Liver (tissue), 9 donors: ENCODE data around the gene INPP5F. TPM values are rescaled to one million over a fixed set of nuclear protein-coding genes. Genes with fewer than 3 reads are reported as not detected.

Experiments
- DNase-seq: peaks from one replicate; pipeline ENCODE4 v3.0.0-alpha.2; 2017; ENCODE audit warnings: low spot score
- H3K27ac ChIP-seq, 2 donors: one replicate each; pipeline ENCODE4 v1.7.0; 2013; ENCODE audit warnings: inconsistent platforms in 2 of 2, low read length in 2 of 2, control low read depth in 1 of 2, low read depth in 1 of 2, mild to moderate bottlenecking in 1 of 2
- H3K27me3 ChIP-seq, 4 donors: one replicate each; pipeline versions ENCODE4 v1.6.1 to v1.7.0; 2013; ENCODE audit warnings: low read length in 3 of 4, inconsistent platforms in 1 of 4, mild to moderate bottlenecking in 1 of 4, moderate library complexity in 1 of 4; ENCODE audit not compliant: control insufficient read depth in 4 of 4, insufficient read depth in 4 of 4
- H3K36me3 ChIP-seq, 4 donors: one replicate each; pipeline versions ENCODE4 v1.6.1 to v1.7.0; 2013; ENCODE audit warnings: low read length in 3 of 4, mild to moderate bottlenecking in 3 of 4, low read depth in 1 of 4, moderate library complexity in 1 of 4; ENCODE audit not compliant: control insufficient read depth in 4 of 4, insufficient read depth in 3 of 4
- H3K4me1 ChIP-seq, 4 donors: one replicate each; pipeline versions ENCODE4 v1.6.1 to v1.7.0; 2013; ENCODE audit warnings: low read length in 3 of 4, mild to moderate bottlenecking in 3 of 4, moderate library complexity in 1 of 4; ENCODE audit not compliant: control insufficient read depth in 4 of 4, insufficient read depth in 4 of 4
- H3K4me3 ChIP-seq, 3 donors: one replicate each; pipeline versions ENCODE4 v1.6.1 to v1.7.0; 2013; ENCODE audit warnings: low read length in 3 of 3, control low read depth in 1 of 3, low read depth in 1 of 3, mild to moderate bottlenecking in 1 of 3
- H3K9ac ChIP-seq, 2 donors: one replicate each; pipeline ENCODE4 v1.7.0; 2013; ENCODE audit warnings: low read length in 2 of 2, mild to moderate bottlenecking in 2 of 2, moderate library complexity in 2 of 2, control low read depth in 1 of 2, low read depth in 1 of 2
- H3K9me3 ChIP-seq, 4 donors: one replicate each; pipeline versions ENCODE4 v1.6.1 to v1.7.0; 2013; ENCODE audit warnings: low read length in 3 of 4; ENCODE audit not compliant: control insufficient read depth in 4 of 4
- EGR1 ChIP-seq, 2 donors: IDR thresholded peaks; 2 replicates each; pipeline ENCODE4 v1.6.1; 2016 to 2018; ENCODE audit warnings: antibody characterized with exemption in 2 of 2, low read depth in 2 of 2
- FOXA1 ChIP-seq: IDR thresholded peaks from 2 replicates; pipeline ENCODE4 v1.6.1; 2016; ENCODE audit warnings: antibody characterized with exemption
- FOXA2 ChIP-seq: IDR thresholded peaks from 2 replicates; pipeline ENCODE4 v1.6.1; 2016; ENCODE audit warnings: antibody characterized with exemption
- GABPA ChIP-seq, 2 donors: IDR thresholded peaks in 1 of 2; conservative IDR thresholded peaks in 1 of 2; 2 replicates each; pipeline ENCODE4 v1.6.1; 2016; ENCODE audit warnings: antibody characterized with exemption in 2 of 2, mild to moderate bottlenecking in 1 of 2, moderate library complexity in 1 of 2
- HNF4A ChIP-seq, 2 donors: conservative IDR thresholded peaks; 2 replicates each; pipeline ENCODE4 v1.6.1; 2016; ENCODE audit warnings: antibody characterized with exemption in 2 of 2, mild to moderate bottlenecking in 2 of 2
- HNF4G ChIP-seq: IDR thresholded peaks from 2 replicates; pipeline ENCODE4 v1.6.1; 2016; ENCODE audit warnings: antibody characterized with exemption
- JUND ChIP-seq, 2 donors: IDR thresholded peaks; 2 replicates each; pipeline ENCODE4 v1.6.1; 2016; ENCODE audit warnings: antibody characterized with exemption in 2 of 2
- NR2F2 ChIP-seq: IDR thresholded peaks from 2 replicates; pipeline ENCODE4 v1.6.1; 2016; ENCODE audit warnings: antibody characterized with exemption
- RAD21 ChIP-seq, 2 donors: IDR thresholded peaks; 2 replicates each; pipeline ENCODE4 v1.6.1; 2016; ENCODE audit warnings: antibody characterized with exemption in 2 of 2, mild to moderate bottlenecking in 2 of 2
- RXRA ChIP-seq, 2 donors: IDR thresholded peaks; 2 replicates each; pipeline ENCODE4 v1.6.1; 2017 to 2018; ENCODE audit warnings: antibody characterized with exemption in 2 of 2, mild to moderate bottlenecking in 1 of 2
- YY1 ChIP-seq: IDR thresholded peaks from 2 replicates; pipeline ENCODE4 v1.6.1; 2016; ENCODE audit warnings: antibody characterized with exemption, mild to moderate bottlenecking
- WGBS: extraction: QIAGEN DNeasy Blood & Tissue Kit; methylation state at CpG from one replicate; pipeline ENCODE4 v1.1.7; 2013; 5-methylcytosine and 5-hydroxymethylcytosine counted together
- polyA plus RNA-seq, 2 donors: library from polyadenylated mRNA; stranded (reverse) in 1 of 2; unstranded in 1 of 2; fragments of 200-250 nt in 1 of 2; fragments of >200 nt in 1 of 2; fragmentation: Nextera tagmentation in 1 of 2; extraction: Ambion mirVana in 1 of 2; gene quantifications; one replicate each; pipeline versions ENCODE4 v1.2.1 to v1.2.3, GENCODE V29; 2013 to 2015
- total RNA-seq, 2 donors: library from RNA; depleted of rRNA; stranded (reverse); fragments of >200 nt; gene quantifications; one replicate each; pipeline ENCODE4 v1.2.3, GENCODE V29; 2014
- TF ChIP-seq, protein P1 (sequence below): IDR thresholded peaks from 2 replicates; pipeline ENCODE4 v1.6.1; 2016; ENCODE audit warnings: antibody characterized with exemption, mild to moderate bottlenecking
- TF ChIP-seq, protein P2 (sequence below): IDR thresholded peaks from 2 replicates; pipeline ENCODE4 v1.6.1; 2016; ENCODE audit warnings: antibody characterized with exemption
- TF ChIP-seq, protein P3 (sequence below): IDR thresholded peaks from 2 replicates; pipeline ENCODE4 v1.6.1; 2016; ENCODE audit warnings: antibody characterized with exemption
- TF ChIP-seq, protein P4 (sequence below): fragments of 150-350 bp; IDR thresholded peaks from 2 replicates; pipeline ENCODE4 v1.5.1; 2017; ENCODE audit warnings: improper control_type of control experiment, low read depth, low read length; ENCODE audit not compliant: missing input control
- TF ChIP-seq, protein P5 (sequence below): IDR thresholded peaks from 2 replicates; pipeline ENCODE4 v1.6.1; 2016; ENCODE audit warnings: antibody characterized with exemption
- donor health status: healthy.
- donor health status: healthy.
- donor health status: healthy.
- donor health status: healthy.
- donor health status: healthy.

The INPP5F gene
- total and polyA plus RNA-seq, 4 donors: 1.1 to 8.1 (median 2.1) TPM

DNA sequence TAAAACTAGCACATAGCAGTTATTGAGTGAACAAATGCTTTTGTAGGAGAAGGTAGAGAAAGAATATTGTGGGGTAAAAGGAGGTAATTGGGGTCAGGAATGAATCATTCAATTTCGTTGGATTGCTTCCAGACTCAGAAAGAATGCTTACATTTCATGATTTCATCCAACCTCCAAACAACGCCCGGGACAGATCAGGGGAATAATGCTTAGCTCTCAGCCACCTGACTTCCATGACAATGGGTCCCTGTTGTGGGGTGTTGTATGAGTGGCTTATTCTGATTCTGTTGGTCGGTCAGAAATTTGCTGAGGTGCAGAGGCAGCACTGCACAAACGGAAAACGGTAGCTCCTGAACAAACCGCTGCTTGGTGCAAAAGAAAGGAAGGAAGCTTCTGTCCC, 24.0 kb upstream of the INPP5F start (continued):
- TF ChIP-seq, protein P1, sequence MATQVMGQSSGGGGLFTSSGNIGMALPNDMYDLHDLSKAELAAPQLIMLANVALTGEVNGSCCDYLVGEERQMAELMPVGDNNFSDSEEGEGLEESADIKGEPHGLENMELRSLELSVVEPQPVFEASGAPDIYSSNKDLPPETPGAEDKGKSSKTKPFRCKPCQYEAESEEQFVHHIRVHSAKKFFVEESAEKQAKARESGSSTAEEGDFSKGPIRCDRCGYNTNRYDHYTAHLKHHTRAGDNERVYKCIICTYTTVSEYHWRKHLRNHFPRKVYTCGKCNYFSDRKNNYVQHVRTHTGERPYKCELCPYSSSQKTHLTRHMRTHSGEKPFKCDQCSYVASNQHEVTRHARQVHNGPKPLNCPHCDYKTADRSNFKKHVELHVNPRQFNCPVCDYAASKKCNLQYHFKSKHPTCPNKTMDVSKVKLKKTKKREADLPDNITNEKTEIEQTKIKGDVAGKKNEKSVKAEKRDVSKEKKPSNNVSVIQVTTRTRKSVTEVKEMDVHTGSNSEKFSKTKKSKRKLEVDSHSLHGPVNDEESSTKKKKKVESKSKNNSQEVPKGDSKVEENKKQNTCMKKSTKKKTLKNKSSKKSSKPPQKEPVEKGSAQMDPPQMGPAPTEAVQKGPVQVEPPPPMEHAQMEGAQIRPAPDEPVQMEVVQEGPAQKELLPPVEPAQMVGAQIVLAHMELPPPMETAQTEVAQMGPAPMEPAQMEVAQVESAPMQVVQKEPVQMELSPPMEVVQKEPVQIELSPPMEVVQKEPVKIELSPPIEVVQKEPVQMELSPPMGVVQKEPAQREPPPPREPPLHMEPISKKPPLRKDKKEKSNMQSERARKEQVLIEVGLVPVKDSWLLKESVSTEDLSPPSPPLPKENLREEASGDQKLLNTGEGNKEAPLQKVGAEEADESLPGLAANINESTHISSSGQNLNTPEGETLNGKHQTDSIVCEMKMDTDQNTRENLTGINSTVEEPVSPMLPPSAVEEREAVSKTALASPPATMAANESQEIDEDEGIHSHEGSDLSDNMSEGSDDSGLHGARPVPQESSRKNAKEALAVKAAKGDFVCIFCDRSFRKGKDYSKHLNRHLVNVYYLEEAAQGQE: no peak
- TF ChIP-seq JUND (IDR thresholded peaks at IDR 0.05) (no peak), RXRA (IDR thresholded peaks at IDR 0.05) (no peak), EGR1 (IDR thresholded peaks at IDR 0.05; ENCODE audit: low read depth in 2 of 2) (no peak), HNF4A (conservative IDR thresholded peaks at IDR 0.05) (no peak), HNF4G (no peak), FOXA2 (no peak), FOXA1 (no peak)
- TF ChIP-seq, protein P2, sequence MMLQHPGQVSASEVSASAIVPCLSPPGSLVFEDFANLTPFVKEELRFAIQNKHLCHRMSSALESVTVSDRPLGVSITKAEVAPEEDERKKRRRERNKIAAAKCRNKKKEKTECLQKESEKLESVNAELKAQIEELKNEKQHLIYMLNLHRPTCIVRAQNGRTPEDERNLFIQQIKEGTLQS: no peak
- TF ChIP-seq, protein P3, sequence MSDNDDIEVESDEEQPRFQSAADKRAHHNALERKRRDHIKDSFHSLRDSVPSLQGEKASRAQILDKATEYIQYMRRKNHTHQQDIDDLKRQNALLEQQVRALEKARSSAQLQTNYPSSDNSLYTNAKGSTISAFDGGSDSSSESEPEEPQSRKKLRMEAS: no peak

DNA sequence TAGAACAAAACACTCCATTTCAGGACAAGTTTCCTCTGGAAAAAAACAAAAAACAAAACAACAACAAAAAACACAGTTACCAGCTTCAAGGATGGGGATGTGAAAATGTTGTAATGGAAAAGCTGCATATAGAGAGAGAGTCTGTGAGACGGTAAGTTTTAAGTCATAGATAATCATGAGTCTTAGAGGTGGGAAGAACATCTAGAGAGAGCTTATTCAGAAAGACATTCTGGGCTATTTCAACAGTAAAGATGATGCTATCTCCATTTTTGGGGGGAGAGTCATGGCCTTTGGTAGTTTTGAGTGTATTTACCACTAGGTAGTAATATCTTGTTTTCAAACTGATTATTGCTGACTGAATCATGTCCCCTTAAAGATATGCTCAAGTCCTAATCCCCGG, 23.3 kb upstream of the INPP5F start:
- H3K27me3 ChIP-seq: no peaks in the 10 kb centered on the region
- TF ChIP-seq FOXA1: no peak
- TF ChIP-seq JUND (IDR thresholded peaks at IDR 0.05): no peak
- TF ChIP-seq, protein P2: no peak
- no peak for TF ChIP-seq HNF4G
- TF ChIP-seq, protein P1: no peak
- TF ChIP-seq NR2F2: no peak
- TF ChIP-seq GABPA (IDR thresholded peaks at IDR 0.05 in 1 of 2, conservative IDR thresholded peaks at IDR 0.05 in 1 of 2): no peak
- TF ChIP-seq FOXA2: no peak
- no peak for TF ChIP-seq RAD21 (IDR thresholded peaks at IDR 0.05)
- no peak for TF ChIP-seq EGR1 (IDR thresholded peaks at IDR 0.05; ENCODE audit: low read depth in 2 of 2)
- TF ChIP-seq, protein P3: no peak
- TF ChIP-seq RXRA (IDR thresholded peaks at IDR 0.05): no peak
- TF ChIP-seq, protein P4, sequence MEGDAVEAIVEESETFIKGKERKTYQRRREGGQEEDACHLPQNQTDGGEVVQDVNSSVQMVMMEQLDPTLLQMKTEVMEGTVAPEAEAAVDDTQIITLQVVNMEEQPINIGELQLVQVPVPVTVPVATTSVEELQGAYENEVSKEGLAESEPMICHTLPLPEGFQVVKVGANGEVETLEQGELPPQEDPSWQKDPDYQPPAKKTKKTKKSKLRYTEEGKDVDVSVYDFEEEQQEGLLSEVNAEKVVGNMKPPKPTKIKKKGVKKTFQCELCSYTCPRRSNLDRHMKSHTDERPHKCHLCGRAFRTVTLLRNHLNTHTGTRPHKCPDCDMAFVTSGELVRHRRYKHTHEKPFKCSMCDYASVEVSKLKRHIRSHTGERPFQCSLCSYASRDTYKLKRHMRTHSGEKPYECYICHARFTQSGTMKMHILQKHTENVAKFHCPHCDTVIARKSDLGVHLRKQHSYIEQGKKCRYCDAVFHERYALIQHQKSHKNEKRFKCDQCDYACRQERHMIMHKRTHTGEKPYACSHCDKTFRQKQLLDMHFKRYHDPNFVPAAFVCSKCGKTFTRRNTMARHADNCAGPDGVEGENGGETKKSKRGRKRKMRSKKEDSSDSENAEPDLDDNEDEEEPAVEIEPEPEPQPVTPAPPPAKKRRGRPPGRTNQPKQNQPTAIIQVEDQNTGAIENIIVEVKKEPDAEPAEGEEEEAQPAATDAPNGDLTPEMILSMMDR: no peak
- TF ChIP-seq YY1: no peak
- TF ChIP-seq, protein P5, sequence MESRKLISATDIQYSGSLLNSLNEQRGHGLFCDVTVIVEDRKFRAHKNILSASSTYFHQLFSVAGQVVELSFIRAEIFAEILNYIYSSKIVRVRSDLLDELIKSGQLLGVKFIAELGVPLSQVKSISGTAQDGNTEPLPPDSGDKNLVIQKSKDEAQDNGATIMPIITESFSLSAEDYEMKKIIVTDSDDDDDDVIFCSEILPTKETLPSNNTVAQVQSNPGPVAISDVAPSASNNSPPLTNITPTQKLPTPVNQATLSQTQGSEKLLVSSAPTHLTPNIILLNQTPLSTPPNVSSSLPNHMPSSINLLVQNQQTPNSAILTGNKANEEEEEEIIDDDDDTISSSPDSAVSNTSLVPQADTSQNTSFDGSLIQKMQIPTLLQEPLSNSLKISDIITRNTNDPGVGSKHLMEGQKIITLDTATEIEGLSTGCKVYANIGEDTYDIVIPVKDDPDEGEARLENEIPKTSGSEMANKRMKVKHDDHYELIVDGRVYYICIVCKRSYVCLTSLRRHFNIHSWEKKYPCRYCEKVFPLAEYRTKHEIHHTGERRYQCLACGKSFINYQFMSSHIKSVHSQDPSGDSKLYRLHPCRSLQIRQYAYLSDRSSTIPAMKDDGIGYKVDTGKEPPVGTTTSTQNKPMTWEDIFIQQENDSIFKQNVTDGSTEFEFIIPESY: no peak
- no peak for TF ChIP-seq HNF4A (conservative IDR thresholded peaks at IDR 0.05)
- no peaks in the 10 kb centered on the region for H3K9me3 ChIP-seq
- 89% methylated on average over 2 of the region's 2 CpGs for WGBS
- H3K27ac ChIP-seq: no peak overlapping the region
- H3K9ac ChIP-seq: no peak overlapping the region
- no peak overlapping the region for H3K4me3 ChIP-seq
- no peaks in the 10 kb centered on the region for H3K36me3 ChIP-seq
- DNase-seq: no peak
- no peaks in the 10 kb centered on the region for H3K4me1 ChIP-seq
